ENCODE data around the gene SGPP1.
"Not testable (repeated sequence)": the region's sequence is repeated elsewhere in the genome, so short reads cannot be mapped to it uniquely, and the experiment has no call there.

Gene SGPP1

DNA sequence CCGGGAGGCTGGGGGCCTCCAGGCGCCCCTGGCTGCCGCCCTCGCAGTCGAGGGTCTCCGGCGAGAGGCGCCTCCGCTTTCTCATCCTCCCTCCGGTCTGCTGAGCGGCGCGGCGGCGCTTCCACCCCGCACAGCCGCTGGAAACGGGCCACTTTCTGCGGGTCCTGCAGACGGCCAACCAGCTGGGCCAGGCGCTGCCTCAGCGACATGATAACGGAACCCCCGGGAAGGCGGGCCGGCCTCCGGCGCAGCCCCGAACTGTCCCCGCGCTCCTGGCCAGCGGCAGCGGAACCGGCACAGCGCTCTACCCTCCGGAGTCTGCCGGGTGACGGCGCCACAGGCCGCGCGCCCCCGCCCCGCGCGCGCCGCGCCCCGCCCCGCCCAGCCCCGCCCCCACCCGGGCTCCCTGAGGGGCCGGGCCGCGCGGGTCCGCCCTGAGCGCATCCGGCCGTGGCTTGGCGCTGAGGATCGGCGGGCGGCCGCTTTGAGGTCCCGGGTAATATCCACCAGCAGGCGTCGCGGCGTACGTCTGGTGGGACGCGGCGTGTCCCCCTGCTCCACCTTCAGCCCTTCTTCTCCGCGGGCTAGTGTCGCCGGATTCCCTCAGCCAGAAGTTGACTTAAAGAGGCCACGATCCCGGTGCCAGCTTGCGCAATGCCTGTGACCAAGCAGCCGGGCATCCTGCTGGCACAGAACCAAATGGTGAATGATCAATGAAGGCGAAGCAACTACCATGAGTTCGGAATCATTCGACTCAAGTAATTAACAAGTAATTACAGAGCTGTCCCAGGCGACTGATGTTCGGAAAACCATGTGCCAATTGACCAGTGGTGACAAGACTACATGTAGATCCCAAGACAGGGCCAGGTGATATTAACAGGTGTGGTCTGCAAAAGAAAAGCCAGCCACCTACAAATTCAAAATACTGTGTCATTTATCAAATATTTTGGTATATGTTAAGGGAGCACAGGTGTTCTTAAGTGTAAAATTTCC, at the start of gene SGPP1:
Gene SGPP1 (minus strand): TSS at position 330 of the 993 bp plus-strand sequence. CDS start 121 bp downstream, at position 209.
- peak; percentile 43 to 53 for DNase-seq (ENCODE audit: low read depth in 2 of 2)

DNA sequence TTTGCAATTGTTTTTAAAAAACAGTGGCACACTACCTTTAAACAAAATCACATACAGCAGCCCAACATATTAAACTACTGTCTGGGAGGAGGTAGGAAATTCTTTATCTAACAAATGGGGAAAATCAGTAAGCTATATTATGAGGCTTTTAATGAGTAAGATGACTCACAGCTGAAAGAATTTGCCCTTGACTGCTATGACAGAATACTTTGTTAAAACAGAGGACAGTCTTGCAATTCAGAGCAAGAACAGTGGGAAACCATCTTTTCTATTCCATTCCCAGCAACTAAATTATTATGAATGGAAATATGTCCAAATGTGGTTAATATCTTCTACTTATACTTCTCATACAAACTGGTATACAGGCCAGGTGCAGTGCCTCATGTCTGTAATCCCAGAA, 49.2 kb upstream of the SGPP1 start:
- no peak for DNase-seq (ENCODE audit: low read depth in 2 of 2)

DNA sequence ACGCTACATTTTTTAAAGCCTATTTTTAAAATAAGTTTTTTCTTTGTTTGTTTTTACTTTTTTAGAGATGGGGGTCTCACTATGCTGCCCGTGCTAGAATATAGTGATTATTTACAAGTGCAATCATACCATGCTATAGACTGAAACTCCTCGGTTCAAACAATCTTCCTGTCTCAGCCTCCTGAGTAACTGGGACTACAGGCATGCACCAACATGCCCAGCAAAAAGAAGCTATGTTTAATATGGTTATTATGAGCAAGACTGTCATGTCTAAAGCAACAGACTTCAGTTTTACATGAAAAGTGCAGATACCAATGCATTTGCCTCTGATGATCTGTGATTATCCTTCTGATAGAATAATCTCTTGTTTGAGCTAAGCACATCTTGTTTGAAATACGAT, 45.6 kb upstream of the SGPP1 start:
- no peak for DNase-seq (ENCODE audit: low read depth in 2 of 2)

DNA sequence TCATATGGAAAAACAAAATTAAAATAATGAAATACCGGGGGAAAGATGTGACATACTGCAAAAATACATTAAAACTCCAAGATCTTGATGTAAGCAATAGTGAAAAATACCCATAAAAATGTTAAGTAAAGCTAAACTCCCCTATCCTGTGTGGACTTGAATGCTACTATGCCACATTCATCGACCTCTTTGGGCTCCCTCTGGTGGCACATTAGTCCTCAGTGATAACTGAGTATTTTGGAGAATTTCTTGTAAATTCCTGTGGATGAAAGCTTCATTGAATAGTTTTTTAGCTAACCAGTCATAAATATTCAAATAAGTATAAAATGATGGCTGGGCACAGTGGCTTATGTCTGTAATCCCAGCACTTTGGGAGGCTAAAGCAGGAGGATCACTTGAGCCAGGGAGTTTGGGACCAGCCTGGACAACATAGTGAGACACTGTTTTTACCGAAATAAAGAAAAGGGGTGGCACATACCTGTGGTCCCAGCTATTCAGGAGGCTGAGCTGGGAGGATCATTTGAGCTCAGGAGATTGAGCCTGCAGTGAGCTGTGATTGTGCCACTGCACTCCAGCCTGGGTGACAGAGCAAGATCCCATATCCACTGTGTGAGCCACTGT, 42.4 kb upstream of the SGPP1 start:
- peak; percentile 15 to 24 for DNase-seq (ENCODE audit: low read depth in 2 of 2)

DNA sequence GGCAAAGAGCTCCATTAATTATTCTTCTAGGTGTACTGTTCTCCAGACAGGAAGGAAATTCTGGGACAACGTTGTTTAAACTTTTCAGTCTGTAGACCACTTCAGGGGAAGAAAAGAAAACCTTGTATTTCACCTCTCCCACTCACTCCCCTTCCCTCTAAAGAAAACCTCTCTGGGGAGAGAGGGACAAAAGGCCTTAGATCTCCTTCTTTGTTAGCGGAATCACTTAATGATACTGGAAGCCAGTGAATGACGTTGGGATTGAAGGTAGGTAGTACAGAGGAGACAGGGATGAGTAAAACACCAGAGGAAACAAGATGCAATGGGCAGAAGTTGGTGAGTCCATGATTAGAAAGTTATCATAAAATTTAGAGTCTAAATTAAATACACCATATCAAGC, 38.7 kb upstream of the SGPP1 start:
- DNase-seq (ENCODE audit: low read depth in 2 of 2), result no peak

DNA sequence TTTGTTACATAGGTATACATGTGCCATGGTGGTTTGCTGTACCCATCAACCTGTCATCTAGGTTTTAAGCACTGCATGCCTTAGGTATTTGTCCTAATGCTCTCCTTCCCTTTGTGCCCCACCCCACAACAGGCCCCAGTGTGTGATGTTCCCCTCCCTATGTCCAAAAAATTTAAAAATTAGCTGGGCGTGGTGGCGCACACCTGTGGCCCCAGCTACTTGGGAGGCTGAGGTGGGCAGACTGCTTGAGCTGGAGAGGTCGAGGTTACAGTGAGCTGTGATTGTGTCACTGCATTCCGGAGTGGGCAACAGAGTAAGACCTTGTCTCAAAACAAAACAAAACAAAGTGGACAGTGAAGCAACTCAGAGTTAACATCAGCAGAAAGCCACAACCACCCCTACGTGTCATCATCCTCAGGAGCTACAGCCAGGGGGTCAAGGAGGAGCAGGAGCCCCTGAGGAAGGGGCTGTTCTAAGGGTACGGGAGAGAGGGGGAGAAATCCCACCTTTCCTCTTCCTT, 36.8 kb upstream of the SGPP1 start:
- no peak for DNase-seq (ENCODE audit: low read depth in 2 of 2)

- no peak for DNase-seq (ENCODE audit: low read depth in 2 of 2)
Measured at GRCh38 chr14:63764103-63764502, 36.2 kb upstream of the SGPP1 start.

DNA sequence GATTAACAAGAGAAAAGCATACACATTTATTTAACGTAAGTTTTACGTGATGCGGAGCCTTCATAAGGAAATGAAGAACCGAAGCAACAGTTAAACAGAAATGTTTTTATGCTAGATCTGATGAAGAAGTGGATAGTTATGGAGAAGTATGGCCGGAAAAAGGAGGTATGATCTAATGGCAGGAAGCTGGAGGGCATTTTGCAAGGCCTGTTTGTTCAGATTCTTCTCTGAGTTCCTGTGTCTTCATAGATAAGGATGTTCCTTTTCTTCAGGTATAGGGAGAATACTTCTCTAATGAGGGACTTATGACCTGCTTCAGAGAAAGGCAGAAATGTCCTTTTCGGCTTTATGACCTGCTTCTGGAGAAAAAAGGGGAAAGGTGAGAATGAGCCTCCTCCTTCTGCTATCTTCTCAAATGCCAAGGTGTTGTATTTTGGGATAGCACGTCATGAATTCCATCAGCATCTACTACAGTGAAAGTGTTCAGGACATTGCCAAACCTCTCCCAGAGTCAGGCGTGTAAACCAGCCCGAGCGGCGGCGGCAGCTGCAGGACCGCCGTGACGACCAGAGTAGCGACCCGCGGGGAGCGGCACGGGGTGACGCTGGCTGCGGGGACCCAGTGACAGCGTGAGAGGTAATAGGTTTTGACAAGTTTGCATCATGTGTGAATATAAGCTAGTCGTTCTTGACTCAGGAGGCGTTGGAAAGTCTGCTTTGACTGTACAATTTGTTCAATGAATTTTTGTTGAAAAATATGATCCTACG, 33.7 kb upstream of the SGPP1 start:
- no peak for DNase-seq (ENCODE audit: low read depth in 2 of 2)

DNA sequence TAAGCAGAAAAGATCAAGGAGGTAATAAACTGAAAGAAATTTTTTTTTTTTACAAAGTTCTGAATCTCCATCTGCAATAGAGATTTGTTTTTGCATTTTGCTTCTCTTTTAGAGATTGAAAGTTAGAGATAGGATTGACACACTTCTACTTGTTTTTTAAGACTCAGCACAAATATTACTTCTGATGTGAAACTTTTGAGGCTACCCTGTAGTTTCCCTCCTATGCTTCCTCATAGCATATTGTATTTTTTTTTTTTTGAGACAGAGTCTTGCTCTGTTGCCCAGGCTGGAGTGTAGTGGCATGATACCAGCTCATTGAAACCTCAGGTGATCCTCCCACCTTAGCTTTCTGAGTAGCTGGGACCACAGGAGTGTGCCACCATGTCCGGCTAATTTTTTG, 32.1 kb upstream of the SGPP1 start:
- no peak for DNase-seq (ENCODE audit: low read depth in 2 of 2)

DNA sequence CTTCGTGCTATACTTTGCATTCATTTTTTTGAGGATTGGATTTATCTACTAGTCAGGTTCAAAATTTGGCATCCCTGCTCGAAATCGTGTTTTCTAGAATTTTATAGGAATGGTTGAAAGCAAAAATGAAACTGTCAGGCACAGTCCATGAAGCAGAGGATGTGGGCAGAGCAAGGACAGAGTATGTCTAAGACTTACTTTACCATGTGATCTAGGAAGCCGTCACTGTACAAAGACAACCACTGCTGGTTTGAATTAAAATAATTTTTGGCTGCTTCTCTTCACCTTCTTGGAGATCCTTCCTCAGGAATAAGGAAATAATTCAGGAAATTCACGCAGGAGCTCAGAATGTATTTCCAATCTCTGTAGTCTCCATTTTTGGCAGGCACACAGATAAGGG, 31.6 kb upstream of the SGPP1 start:
- no peak for DNase-seq (ENCODE audit: low read depth in 2 of 2)

GRCh38 chr14:63757211-63757610, 29.3 kb upstream of the SGPP1 start:
- DNase-seq (ENCODE audit: low read depth in 2 of 2), result no peak

DNA sequence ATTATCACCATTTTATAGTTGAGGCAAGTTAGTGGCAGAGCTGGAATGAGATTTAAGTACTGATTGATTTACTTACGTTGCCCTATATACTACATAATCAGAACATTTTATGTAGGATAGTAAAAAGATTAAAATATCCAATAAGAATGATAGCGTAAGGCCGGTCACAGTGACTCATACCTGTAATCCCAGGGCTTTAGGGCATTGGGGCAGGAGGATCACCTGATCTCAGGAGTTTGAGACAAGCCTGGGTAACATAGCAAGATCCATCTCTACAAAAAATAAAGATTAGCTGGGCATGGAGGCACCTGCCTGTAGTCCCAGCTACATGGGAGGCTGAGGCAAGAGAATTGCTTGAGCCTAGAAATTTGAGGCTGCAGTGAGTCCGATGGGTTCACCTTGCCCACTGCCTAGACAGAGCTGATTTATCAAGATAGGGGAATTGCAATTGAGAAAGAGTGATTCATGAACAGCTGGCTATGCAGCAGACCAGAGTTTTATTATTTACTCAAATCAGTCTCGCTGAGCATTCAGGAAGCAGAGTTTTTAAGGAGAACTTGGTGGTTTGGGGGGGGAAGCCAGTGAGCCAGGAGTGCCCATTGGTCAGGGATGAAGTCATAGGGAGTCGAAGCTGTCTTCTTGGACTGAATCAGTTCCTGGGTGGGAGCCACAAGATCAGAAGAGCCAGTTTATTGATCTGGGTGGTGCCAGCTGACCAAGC, 24.7 kb upstream of the SGPP1 start:
- DNase-seq (ENCODE audit: low read depth in 2 of 2), result no peak

DNA sequence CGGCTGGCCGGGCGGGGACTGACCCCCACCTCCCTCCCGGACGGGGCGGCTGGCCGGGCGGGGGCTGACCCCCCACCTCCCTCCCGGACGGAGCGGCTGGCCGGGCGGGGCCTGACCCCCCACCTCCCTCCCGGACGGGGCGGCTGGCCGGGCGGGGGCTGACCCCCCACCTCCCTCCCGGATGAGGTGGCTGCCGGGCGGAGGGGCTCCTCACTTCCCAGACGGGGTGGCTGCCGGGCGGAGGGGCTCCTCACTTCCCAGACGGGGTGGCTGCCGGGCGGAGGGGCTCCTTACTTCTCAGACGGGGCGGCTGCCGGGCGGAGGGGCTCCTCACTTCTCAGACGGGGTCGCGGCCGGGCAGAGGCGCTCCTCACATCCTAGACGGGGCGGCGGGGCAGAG, 23.2 kb upstream of the SGPP1 start:
- DNase-seq (ENCODE audit: low read depth in 2 of 2), result not testable (repeated sequence)

DNA sequence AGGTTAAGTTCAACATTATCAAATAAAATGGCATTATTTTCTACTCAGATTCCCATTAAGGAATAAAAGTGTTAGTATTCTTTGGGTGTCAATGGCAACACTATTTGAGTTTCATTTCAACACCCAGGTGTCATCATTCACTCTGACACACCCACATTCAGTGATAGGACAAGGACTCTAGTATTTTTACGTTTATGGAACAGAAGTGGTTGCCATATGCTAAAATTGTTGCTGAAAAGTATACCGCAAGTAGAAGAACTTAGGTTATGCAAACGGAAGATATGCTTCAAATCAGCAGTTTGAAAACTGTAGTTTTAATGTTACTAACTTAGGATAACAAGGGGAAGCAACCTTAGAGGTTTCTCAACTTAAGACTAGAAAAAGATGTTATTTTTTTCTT, 20.0 kb upstream of the SGPP1 start:
- DNase-seq (ENCODE audit: low read depth in 2 of 2), result no peak

GRCh38 chr14:63745858-63746425, 18.1 kb upstream of the SGPP1 start:
- DNase-seq (ENCODE audit: low read depth in 2 of 2), result no peak

DNA sequence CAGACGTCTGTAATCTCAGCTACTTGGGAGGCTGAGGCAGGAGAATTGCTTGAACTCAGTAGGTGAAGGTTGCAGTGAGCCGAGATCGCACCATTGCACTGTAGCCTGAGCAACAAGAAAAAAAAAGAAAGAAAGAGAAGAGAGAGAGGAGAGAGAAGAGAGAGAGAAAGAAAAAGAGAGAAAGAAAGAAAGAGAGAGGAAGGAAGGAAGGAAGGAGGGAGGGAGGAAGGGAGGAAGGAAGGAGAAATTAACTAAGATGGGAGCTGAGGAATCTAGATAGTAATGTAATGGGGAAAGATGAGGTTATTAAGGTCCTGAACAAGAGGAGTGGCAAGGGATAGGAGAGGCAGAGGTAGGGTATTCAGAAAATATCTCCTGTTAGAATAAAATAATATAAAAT, 17.4 kb upstream of the SGPP1 start:
- no peak for DNase-seq (ENCODE audit: low read depth in 2 of 2)

DNA sequence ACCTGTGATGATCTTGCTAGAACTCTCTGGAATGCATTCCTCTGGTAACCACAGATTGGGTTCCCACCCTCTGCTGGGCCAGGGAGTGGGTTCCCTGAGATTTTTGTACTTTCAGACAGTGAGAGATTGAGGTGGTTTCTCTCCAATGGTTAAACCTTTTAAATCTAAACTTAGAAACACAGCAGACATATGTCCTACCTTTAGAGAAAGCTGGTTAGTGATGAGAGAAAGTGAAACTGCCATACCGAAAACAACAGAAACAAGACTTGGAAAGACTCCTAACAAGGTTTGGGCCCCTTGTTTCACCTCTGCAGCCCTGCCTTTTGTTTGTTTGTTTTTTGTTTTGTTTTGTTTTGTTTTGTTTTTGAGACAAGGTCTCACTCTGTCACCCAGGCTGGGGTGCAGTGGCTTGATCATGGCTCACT, 9.7 kb upstream of the SGPP1 start:
- DNase-seq (ENCODE audit: low read depth in 2 of 2), result no peak

GRCh38 chr14:63735720-63736119, 7.9 kb upstream of the SGPP1 start:
- DNase-seq (ENCODE audit: low read depth in 2 of 2), result no peak

GRCh38 chr14:63730659-63731058, 2.8 kb upstream of the SGPP1 start:
- DNase-seq (ENCODE audit: low read depth in 2 of 2), result no peak

DNA sequence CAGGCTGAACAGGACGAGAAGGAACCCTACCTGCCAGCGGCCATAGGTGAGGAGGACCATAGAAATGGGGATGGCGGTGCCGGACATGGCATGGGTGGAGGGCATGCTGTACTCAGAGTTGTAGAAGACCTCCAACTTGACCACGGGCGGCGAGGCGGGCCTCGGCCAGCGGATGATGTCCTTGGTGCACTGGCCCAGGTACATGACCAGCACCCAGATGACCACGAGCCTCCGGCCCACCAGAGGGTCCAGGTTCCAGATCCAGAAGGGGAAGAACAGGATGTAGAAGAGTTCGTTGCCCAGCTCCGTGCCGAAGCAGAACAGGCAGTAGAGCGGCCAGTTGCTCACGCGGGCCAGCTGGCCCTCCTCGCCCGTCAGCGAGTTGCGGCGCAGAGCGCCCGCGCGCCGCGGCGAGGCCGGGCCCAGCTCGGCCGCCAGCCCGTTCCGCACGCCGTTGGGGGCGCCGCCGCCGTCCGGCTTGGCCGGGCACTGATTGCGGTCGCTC, 582 bp downstream of the SGPP1 start:
- no peak for DNase-seq (ENCODE audit: low read depth in 2 of 2)

DNA sequence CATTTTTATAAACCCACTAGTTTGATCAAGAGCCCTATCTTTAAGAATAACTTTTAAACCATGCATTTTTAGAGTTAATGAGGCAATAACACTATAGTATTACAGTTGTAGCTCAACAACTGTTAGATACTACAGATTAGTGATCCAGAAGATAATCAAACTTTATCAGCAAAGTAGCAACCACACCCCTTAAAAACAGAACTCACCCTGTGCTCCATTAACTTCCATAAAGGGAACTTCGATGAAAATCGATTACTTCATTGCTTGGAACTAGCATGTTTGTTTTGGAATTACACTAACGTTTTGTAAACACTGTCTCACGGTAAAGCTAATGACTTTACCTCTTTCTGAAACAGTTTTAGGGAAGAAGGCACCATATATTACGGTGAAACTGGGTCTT, 1.4 kb downstream of the SGPP1 start:
- no peak for DNase-seq (ENCODE audit: low read depth in 2 of 2)

All from stimulated activated CD4-positive, alpha-beta T cell treated with anti-CD3 and anti-CD28 coated beads, Interleukin-1b, Interleukin-23, amount 100 ng/mL, for 1 hour (primary cell).